Measurements from ENCODE around the gene WDFY4.

DNA sequence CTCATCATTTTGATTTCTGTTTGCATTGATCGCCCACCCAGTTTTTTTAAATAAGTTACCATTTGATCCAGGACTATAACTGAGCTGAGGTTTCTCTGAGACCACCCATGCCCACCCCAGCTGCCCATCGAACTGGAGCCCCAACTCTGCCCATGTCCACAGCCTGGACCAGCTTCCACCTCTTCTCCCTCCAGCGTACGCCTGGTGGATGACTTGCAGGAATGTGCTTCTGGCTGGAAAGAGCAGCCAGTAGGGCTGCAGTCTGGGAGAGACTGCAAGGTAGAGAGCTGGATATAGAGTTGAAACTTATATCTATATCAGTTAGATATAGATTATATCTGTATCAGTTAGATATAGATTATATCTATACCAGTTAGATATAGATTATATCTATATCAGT lies 280.8 kb downstream of the WDFY4 start:
- TF ChIP-seq ZNF843 (tag by site-specific recombination; IDR thresholded peaks at IDR 0.05) (no peak), ZNF248 (tag by site-specific recombination; IDR thresholded peaks at IDR 0.05) (no peak), ZFP3 (tag by site-specific recombination; IDR thresholded peaks at IDR 0.05; ENCODE audit: low read depth) (no peak)
- TF ChIP-seq, protein P1, sequence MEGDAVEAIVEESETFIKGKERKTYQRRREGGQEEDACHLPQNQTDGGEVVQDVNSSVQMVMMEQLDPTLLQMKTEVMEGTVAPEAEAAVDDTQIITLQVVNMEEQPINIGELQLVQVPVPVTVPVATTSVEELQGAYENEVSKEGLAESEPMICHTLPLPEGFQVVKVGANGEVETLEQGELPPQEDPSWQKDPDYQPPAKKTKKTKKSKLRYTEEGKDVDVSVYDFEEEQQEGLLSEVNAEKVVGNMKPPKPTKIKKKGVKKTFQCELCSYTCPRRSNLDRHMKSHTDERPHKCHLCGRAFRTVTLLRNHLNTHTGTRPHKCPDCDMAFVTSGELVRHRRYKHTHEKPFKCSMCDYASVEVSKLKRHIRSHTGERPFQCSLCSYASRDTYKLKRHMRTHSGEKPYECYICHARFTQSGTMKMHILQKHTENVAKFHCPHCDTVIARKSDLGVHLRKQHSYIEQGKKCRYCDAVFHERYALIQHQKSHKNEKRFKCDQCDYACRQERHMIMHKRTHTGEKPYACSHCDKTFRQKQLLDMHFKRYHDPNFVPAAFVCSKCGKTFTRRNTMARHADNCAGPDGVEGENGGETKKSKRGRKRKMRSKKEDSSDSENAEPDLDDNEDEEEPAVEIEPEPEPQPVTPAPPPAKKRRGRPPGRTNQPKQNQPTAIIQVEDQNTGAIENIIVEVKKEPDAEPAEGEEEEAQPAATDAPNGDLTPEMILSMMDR (tag by site-specific recombination; IDR thresholded peaks at IDR 0.05) = no peak
- TF ChIP-seq, protein P2, sequence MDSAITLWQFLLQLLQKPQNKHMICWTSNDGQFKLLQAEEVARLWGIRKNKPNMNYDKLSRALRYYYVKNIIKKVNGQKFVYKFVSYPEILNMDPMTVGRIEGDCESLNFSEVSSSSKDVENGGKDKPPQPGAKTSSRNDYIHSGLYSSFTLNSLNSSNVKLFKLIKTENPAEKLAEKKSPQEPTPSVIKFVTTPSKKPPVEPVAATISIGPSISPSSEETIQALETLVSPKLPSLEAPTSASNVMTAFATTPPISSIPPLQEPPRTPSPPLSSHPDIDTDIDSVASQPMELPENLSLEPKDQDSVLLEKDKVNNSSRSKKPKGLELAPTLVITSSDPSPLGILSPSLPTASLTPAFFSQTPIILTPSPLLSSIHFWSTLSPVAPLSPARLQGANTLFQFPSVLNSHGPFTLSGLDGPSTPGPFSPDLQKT (IDR thresholded peaks at IDR 0.05; ENCODE audit: borderline replicate concordance, low read depth, low read length) = no peak

Measured in HEK293 (cell line).